ENCODE measurements around the gene LHB.

The LHB gene

GRCh38 chr19:48989701-48990291 lies 27.1 kb downstream of the LHB start:
- H3K4me3 Mint-ChIP-seq: peak overlapping the region; percentile 20
- H3K27me3 Mint-ChIP-seq (ENCODE audit: low read depth): no peaks in the 10 kb centered on the region
- H3K27ac Mint-ChIP-seq: no peak overlapping the region
- DNase-seq (ENCODE audit: low spot score): no peak
- no peaks in the 10 kb centered on the region for H3K9me3 Mint-ChIP-seq
- peaks cover 20% of the 10 kb centered on the region for H3K4me1 Mint-ChIP-seq (ENCODE audit: low read depth)
- peaks cover 30% of the 10 kb centered on the region for H3K36me3 Mint-ChIP-seq (ENCODE audit: low read depth)

GRCh38 chr19:48988860-48989259 lies 28.0 kb downstream of the LHB start:
- Mint-ChIP-seq H3K27me3 (ENCODE audit: low read depth) (no peaks in the 10 kb centered on the region), H3K4me1 (ENCODE audit: low read depth) (peaks cover 17% of the 10 kb centered on the region), H3K4me3 (no peak overlapping the region), H3K9me3 (no peaks in the 10 kb centered on the region), H3K36me3 (ENCODE audit: low read depth) (peaks cover 30% of the 10 kb centered on the region), H3K27ac (no peak overlapping the region)
- no peak for DNase-seq (ENCODE audit: low spot score)

GRCh38 chr19:48988286-48988685 lies 28.6 kb downstream of the LHB start:
- Mint-ChIP-seq H3K27me3 (ENCODE audit: low read depth) (no peaks in the 10 kb centered on the region), H3K4me1 (ENCODE audit: low read depth) (peaks cover 15% of the 10 kb centered on the region), H3K27ac (peak overlapping the region; percentile 52), H3K9me3 (no peaks in the 10 kb centered on the region), H3K36me3 (ENCODE audit: low read depth) (peaks cover 29% of the 10 kb centered on the region), H3K4me3 (no peak overlapping the region)
- no peak for DNase-seq (ENCODE audit: low spot score)

GRCh38 chr19:48987323-48987722 lies 29.6 kb downstream of the LHB start:
- Mint-ChIP-seq H3K9me3 (no peaks in the 10 kb centered on the region), H3K27ac (no peak overlapping the region), H3K4me1 (ENCODE audit: low read depth) (peaks cover 13% of the 10 kb centered on the region), H3K36me3 (ENCODE audit: low read depth) (peaks cover 33% of the 10 kb centered on the region), H3K4me3 (no peak overlapping the region), H3K27me3 (ENCODE audit: low read depth) (no peaks in the 10 kb centered on the region)
- no peak for DNase-seq (ENCODE audit: low spot score)

GRCh38 chr19:48986211-48986610 lies 30.7 kb downstream of the LHB start:
- peaks cover 33% of the 10 kb centered on the region for H3K36me3 Mint-ChIP-seq (ENCODE audit: low read depth)

GRCh38 chr19:48985711-48986110 lies 31.2 kb downstream of the LHB start:
- no peak overlapping the region for H3K4me3 Mint-ChIP-seq
- peaks cover 7% of the 10 kb centered on the region for H3K4me1 Mint-ChIP-seq (ENCODE audit: low read depth)
- peaks cover 31% of the 10 kb centered on the region for H3K36me3 Mint-ChIP-seq (ENCODE audit: low read depth)
- no peaks in the 10 kb centered on the region for H3K27me3 Mint-ChIP-seq (ENCODE audit: low read depth)
- no peak for DNase-seq (ENCODE audit: low spot score)
- no peaks in the 10 kb centered on the region for H3K9me3 Mint-ChIP-seq
- H3K27ac Mint-ChIP-seq: no peak overlapping the region

More at GRCh38 chr19:48986211-48986610, 30.7 kb downstream of the LHB start:
- Mint-ChIP-seq H3K4me1 (ENCODE audit: low read depth) (peaks cover 9% of the 10 kb centered on the region), H3K4me3 (no peak overlapping the region), H3K27ac (no peak overlapping the region), H3K27me3 (ENCODE audit: low read depth) (no peaks in the 10 kb centered on the region), H3K9me3 (no peaks in the 10 kb centered on the region)
- no peak for DNase-seq (ENCODE audit: low spot score)

GRCh38 chr19:48982280-48982679 lies 34.6 kb downstream of the LHB start:
- Mint-ChIP-seq H3K27me3 (ENCODE audit: low read depth) (no peaks in the 10 kb centered on the region), H3K9me3 (no peaks in the 10 kb centered on the region), H3K4me3 (no peak overlapping the region), H3K27ac (no peak overlapping the region), H3K4me1 (ENCODE audit: low read depth) (peaks cover 1% of the 10 kb centered on the region), H3K36me3 (ENCODE audit: low read depth) (peaks cover 30% of the 10 kb centered on the region)
- DNase-seq (ENCODE audit: low spot score): no peak

GRCh38 chr19:48977061-48977460 lies 39.8 kb downstream of the LHB start:
- Mint-ChIP-seq H3K4me3 (no peak overlapping the region), H3K9me3 (no peaks in the 10 kb centered on the region), H3K36me3 (ENCODE audit: low read depth) (peaks cover 26% of the 10 kb centered on the region), H3K4me1 (ENCODE audit: low read depth) (peaks cover 1% of the 10 kb centered on the region), H3K27me3 (ENCODE audit: low read depth) (no peaks in the 10 kb centered on the region), H3K27ac (no peak overlapping the region)
- no peak for DNase-seq (ENCODE audit: low spot score)

GRCh38 chr19:48975947-48976847 lies 40.7 kb downstream of the LHB start:
- Mint-ChIP-seq H3K36me3 (ENCODE audit: low read depth) (peaks cover 24% of the 10 kb centered on the region), H3K4me1 (ENCODE audit: low read depth) (peaks cover 2% of the 10 kb centered on the region), H3K27ac (peak overlapping the region; percentile 28), H3K9me3 (no peaks in the 10 kb centered on the region), H3K4me3 (no peak overlapping the region), H3K27me3 (ENCODE audit: low read depth) (no peaks in the 10 kb centered on the region)
- DNase-seq (ENCODE audit: low spot score): no peak

GRCh38 chr19:48970923-48971395 lies 45.9 kb downstream of the LHB start:
- Mint-ChIP-seq H3K9me3 (no peaks in the 10 kb centered on the region), H3K27me3 (ENCODE audit: low read depth) (no peaks in the 10 kb centered on the region), H3K27ac (peak overlapping the region; percentile 49), H3K36me3 (ENCODE audit: low read depth) (peaks cover 35% of the 10 kb centered on the region), H3K4me1 (ENCODE audit: low read depth) (peaks cover 18% of the 10 kb centered on the region), H3K4me3 (no peak overlapping the region)
- peak; percentile 67 for DNase-seq (ENCODE audit: low spot score)

- Mint-ChIP-seq H3K9me3 (no peaks in the 10 kb centered on the region), H3K36me3 (ENCODE audit: low read depth) (peaks cover 35% of the 10 kb centered on the region), H3K4me3 (no peak overlapping the region), H3K27ac (no peak overlapping the region), H3K27me3 (ENCODE audit: low read depth) (no peaks in the 10 kb centered on the region), H3K4me1 (ENCODE audit: low read depth) (peaks cover 18% of the 10 kb centered on the region)
- DNase-seq (ENCODE audit: low spot score): no peak
Measured at GRCh38 chr19:48970139-48970766, 46.6 kb downstream of the LHB start.

GRCh38 chr19:48969276-48970138 lies 47.4 kb downstream of the LHB start:
- H3K27ac Mint-ChIP-seq: no peak overlapping the region
- H3K27me3 Mint-ChIP-seq (ENCODE audit: low read depth): no peaks in the 10 kb centered on the region
- no peak overlapping the region for H3K4me3 Mint-ChIP-seq
- no peaks in the 10 kb centered on the region for H3K9me3 Mint-ChIP-seq
- no peak for DNase-seq (ENCODE audit: low spot score)
- peaks cover 21% of the 10 kb centered on the region for H3K4me1 Mint-ChIP-seq (ENCODE audit: low read depth)
- peaks cover 37% of the 10 kb centered on the region for H3K36me3 Mint-ChIP-seq (ENCODE audit: low read depth)

- H3K9me3 Mint-ChIP-seq: no peaks in the 10 kb centered on the region
- no peak for DNase-seq (ENCODE audit: low spot score)
- H3K27me3 Mint-ChIP-seq (ENCODE audit: low read depth): no peaks in the 10 kb centered on the region
- peaks cover 28% of the 10 kb centered on the region for H3K4me1 Mint-ChIP-seq (ENCODE audit: low read depth)
- H3K4me3 Mint-ChIP-seq: no peak overlapping the region
- no peak overlapping the region for H3K27ac Mint-ChIP-seq
- peaks cover 37% of the 10 kb centered on the region for H3K36me3 Mint-ChIP-seq (ENCODE audit: low read depth)
Measured at GRCh38 chr19:48968813-48969218, 48.1 kb downstream of the LHB start.
